Kasumi-1 (cell line): ENCODE data around the gene RNPS1.
"Not testable (repeated sequence)": the region's sequence is repeated elsewhere in the genome, so short reads cannot be mapped to it uniquely, and the experiment has no call there.

Experiments used
- DNase-seq, 2 experiments: peaks; one replicate each; lab custom pipeline; 2025; lab: John Stamatoyannopoulos, UW

The RNPS1 gene

DNA sequence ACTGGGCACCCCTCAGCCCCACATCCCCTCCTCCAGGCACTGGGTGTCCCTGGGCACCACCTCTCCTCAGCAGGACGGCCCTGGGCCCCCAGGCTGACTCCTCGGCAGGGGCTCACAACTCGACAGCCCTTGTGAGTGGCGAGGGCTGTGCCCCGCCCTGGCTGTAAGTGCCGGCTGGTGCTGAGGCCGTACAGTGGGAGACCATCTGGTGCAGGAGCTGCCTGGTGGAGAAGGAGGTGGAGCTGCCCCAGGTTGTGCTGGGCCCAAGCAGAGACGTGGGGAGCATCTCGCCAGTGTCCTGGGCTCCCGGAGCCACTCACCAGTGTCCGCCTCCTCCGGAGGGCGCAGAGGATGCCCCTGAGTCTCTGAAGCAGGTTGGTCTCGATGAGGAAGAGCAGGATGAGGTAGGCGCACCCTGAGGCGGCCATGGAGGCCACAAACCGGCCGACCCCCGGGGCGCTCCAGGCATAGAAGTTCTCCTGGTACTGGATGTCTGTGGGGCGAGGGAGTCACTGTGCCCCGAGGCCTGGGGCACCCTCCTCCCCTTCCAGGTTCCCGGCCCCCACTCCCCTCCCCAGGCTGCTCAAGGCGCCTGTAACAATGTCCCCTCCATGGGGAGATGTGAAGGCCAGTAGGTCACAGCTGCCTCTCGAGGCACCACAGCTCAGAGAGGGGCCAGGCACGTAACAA is 15.1 kb upstream of the RNPS1 start:
- DNase-seq: no peak

DNA sequence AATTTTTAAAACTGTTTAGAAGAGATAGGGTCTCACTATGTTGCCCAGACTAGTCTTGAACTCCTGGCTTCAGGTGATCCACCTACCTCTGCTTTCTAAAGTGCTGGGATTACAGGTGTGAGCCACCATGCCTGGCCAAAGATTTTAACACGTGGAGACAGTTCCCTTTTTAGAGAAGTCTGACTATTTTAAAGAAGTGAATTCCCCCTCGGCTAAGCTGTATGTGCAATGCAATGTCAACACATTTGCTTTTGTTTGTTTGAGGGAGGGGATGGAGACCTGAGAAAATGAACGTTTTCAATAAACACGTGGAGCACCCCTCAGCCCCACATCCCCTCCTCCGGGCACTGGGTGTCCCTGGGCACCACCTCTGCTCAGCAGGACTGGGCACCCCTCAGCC is 14.3 kb upstream of the RNPS1 start:
- no peak for DNase-seq

DNA sequence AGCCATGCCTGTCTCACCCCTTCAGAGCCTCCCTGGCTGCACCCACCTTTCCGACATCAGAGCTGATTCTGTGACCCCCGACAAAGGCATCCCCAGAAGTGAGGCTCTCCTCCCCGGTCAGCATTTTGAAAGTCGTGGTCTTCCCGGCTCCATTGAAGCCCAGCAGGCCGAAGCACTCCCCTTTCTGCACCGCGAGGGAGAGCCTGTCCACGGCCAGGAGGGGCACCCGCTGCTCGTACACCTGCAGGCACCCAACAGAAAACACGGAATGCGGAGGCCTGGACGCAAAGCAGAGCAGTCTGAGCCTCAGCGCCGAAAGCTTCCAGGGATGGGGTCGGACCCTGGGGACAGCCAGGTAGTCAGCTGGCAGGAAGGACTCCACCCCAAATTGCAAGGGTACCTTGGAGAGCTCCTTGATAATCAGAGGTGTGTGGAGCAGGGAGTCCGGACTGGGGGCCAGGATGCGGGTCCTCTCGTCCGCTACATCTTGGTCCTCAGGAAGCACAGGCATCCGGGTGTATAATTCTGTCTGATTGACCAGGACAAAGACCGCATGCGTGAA is 13.1 kb upstream of the RNPS1 start:
- no peak for DNase-seq

DNA sequence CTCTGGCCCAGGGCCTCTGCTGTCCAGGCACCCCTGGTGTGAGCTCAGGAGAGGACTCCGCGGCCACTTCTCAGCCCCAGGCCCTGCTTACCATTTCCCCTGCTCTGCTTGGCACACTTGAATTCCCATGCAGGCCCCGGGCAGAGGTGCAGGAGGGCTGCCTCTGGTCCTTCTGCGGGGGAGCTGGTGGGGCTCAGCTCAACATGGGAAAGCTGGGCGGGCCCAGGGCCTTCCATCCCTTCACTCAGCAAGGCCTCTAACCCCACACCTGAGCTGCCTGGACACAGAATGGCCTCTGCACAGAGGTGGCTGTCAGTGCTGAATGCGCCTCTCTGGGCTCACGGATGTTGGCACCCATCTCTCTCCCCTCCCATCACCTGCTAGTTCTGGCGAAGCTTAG is 12.5 kb upstream of the RNPS1 start:
- DNase-seq: no peak

DNA sequence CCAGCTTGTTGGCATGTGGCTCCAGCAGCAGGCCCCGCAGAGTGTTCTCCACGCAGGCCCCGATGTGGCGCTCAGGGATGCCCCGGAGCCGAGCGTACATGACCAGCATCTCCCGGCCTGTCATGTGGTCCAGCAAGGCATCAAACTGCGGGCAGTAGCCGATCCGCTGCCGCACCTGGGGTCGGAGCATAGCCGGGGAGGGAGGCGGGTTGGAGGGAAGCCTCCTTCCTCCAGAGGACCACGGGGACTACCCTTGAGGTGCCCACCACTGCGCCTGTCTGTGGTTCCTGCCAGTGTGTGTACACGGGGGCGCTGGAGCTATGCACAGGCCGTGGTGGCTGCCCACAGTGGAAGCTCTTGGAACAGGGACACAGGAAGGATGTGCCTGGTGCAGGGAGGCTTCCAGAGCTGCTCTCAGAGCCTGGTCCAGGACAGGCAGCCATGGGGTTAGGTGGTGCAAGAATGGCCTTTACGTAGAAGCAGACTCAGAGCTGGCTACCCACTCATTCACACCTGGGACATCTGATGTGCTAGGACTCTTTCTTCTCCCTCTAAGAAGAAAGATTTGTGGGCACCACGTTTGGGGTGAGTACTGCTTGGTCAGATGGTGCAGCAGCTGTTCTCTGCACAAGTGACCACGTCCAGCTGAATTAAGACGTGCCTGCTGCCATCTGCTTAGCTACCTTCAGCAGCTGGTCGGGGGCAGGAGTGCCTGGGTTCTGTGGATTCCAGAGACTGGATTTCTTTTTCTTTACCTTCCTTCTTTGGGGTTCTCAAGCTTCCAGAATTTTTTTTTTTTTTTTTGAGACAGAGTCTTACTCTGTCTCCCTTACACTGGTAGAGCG is 11.3 kb upstream of the RNPS1 start:
- DNase-seq: no peak

DNA sequence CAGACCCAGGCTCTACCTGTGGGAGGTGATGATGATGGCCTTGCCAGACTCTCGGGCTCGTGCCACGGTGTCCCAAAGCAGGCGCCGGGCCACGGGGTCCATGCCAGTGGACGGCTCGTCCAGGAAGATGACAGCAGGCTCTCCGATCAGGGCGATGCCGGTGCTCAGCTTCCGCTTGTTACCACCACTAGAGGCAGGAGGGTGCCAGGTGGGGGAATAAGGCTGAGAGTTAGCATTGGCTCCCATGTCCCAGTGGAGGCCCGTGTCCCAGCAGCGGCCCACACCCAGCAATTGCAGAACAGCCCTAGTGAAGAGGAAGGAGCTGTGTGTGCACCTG is 10.3 kb upstream of the RNPS1 start:
- no peak for DNase-seq

DNA sequence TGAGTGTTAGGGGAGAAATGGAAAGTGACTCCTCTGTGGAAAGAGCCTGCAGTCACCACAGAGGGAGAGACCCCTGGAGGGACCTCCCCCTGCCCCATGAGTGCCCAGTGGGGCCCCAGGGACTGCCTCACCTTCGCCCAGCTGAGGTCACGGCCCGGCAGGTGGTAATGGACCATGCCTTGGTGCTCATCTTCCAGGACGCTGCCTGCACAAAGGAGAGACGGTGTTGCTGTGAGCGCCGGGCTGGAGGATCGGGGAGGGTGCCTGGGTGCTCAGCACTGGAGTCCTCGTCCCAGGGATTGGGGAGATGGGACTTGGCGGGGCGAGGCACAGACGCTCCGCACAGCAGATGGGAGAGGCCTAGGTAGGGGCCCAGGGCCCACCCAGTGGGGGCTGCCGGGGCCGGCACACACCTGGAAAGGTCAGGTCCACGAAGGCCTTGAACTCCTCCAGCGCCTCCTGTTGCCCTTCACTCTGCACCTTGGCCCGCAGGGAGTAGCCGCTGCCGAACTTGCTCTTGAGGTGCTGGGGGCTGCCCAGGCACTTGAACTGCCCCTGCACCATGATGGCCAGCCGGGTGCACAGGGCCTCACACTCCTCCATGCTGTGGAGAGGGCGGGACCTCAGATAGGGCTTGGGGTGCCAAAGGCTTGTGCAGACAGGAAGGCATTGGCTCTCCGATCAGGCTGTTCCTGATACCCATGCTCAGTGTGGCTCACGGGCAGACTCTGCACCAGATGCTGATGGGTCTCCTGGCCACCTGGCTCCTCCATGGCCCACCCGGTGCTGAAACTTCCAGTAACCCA is 9.7 kb upstream of the RNPS1 start:
- no peak for DNase-seq

DNA sequence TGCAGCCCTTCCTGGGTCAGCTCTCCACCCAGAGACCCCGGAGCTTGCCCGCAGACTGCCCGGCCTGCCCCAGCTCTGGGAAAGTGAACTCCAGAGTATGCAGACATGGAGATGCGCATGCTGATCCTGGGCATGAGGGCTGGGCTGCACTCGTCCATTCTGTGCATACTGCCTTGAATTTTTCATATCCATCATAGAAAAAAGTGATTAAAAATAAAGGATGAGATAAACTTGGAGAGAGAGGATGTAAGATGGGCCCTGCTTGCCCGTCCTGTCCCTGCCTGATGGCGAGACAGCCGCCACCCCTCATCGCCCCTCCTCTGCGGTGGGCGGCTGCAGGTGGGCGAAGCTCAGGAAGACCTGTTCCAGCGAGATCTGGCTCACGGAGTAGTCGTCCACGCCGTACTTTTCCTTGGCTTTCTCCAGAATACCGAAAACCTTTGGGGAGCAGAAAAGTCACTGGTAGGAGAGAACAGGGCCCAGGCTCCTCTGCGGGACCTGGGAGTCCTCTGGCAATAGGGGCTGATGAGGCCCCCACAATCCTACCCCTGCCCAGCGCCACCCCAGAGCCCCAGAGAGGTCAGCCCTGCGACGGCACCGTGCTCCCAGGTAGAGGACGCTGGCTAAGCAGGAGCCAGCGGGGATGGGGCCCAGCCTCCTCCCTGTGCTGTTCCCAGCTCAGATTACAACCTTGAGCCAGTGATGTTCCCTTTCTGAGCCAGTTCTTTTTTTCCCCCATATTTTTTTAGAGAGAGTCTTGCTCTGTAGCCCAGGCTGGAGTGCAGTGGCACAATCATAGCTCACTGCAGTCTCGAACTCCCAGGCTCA is 8.7 kb upstream of the RNPS1 start:
- no peak for DNase-seq

DNA sequence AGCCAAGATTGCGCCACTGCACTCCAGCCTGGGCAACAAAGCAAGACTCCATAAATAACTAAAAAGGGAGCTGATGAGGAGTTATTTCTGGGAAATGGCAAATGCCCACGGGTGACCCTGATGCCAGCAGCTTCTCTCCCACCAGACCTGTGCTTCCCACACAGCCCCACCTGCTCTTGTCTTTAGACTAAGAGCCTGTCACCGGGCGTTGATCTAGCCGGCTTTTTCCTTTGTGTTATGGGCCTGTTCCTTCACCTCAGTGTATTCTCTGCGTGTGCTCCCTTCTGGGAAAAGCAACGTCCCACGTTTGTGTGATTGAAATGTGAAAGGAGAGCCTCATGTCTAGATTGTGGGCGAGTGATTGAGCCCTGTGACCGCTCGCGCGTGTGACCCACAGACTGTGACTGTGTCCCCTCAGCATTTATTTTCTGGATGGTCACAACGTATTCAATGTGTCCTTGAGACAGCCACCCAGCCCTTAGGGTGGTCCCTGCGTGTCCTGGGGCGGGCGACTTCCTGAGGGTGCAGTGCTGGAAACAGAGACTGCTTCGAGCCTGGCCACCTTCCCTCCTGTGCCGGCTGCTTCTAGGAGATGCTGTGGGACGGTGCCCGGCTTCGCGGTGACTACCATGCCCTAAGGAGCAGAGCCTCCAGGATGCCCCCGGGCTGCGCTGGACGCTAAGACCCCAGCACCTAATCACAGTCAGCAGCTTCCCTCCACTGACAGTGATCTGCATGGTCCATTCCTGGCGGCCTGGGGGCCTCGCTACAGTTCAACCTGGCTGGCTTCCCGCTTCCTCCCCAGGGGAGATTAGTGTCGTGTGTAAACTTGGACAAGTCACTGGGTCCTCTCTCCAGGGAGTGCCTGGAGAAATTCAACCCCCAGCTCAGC is 7.8 kb upstream of the RNPS1 start:
- DNase-seq: no peak

DNA sequence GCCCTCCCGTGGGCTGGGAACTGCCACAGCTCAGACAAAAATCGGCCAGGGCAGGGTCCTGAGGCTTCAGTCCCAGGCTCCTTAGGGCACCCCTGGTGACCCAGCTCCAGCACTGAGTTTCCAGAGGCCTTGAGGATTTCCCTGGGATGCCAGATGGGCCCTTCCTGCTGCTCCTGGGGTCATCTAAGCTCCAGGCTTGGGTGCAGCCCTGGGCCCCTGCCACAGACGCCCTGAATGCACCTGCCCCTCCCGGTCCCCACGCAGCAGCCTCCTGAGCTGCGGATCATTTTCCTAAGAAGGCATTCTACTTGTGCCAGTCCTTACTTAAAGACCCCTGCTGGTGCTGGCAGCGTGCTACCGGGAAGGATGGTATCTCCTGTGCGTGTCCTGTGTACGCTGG is 6.0 kb upstream of the RNPS1 start:
- no peak for DNase-seq

DNA sequence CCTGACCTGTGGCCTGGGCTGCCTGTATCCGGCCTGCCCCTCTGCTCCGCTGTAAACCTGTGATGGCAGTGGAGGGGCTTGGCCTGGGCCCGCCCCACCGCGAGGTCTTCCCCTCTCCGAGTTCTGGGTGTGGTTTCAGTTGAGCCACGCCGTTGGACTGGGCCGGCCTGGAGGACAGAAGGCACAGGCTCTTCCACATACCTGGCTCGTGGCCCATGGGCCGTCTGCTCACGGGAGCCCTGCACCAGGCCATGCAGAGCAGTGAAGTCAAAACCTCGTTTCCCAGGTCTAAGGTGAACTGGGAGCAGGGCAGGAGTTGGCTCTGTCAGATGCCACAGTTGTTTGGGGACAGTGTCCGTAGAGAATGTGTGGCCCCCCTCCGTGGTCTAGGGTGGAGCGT is 5.6 kb upstream of the RNPS1 start:
- DNase-seq: no peak

DNA sequence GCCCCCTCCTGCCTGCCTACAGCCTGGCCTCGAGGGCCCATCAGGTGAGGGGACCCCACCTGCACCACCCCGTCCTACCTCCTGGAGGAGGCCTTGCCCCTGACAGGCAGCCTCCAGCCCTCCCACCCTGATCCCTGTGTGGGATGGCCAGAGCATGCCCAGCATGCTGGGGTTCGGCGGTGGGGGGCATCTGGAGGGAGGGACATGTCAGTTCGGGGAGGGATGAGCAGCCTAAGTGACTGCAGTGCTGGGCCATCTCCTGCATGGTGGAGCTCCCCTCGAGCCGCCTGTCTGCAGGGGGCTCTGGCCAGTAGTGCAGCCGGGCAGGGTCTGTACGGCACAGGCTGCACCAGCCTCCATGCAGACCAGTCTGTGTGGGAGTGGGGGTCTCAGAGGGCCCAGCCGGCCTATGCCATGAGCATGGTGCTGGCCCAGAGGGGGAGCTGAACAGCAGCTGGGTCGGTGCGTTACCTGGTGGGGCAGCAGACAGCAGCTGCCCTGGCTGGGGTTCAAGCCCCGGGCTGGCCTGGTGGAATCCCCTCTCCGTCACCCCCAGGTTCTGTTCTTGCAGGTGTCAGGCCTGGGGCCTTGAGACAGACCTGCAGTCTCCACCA is 4.0 kb upstream of the RNPS1 start:
- no peak for DNase-seq

DNA sequence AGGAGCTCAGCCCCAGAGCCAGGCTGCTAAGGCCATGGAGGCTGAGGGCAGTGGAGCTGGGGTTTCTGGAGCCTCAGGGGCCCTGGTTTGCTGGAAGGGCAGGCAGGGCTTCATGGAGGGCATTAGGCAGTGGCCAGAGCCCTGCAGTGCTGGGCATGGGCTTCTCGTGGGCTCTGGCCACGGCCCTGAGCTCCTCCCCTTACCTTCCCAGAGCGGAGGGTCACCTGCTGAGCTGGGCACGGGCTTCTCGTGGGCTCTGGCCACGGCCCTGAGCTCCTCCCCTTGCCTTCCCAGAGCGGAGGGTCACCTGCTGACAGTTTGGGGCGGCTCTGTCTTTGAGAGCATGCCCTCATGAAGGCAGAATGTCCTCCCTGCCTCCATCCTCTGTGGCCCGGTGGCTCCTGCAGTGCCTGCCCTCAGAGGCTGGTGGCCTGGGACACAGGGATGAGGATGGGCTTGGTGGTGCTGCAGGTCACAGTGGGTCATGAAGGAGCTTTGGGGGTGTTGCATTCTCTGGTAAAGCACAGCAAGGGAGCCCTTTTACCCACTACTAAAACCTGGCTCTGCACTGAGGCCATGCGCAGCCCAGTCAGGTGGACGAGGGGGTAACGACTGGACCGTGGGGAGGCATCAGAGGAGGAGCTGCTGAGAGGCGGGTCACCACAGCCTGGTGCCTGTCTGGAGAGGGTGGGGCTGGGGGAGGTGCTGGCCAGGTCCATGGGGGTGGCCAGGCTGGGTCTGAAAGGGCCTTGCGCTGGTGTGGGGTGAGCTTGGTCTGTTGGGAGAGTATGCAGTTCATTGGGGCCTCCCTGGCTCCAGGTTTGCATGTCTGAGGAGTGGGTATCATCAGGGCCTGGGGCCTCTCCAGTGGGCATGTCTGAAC is 2.9 kb upstream of the RNPS1 start:
- no peak for DNase-seq

DNA sequence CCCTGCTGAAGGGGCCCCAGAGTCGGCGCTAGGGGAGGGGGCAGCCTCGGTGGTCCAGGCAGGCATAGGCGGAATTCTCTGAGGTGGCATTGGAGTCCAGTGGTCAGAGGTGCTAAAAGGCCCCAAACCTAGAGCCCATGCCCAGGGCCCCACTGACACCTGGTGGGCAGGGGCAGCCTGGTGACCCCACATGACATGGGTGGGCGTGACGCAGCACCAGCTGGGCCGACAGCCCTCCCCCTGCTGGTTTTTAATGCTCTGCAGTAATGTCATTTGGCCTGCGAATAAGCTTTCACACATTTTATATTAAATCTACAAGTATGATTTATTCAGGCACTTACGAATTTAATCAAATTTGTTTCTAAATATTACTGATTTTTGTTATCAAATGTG is 2.1 kb upstream of the RNPS1 start:
- no peak for DNase-seq

DNA sequence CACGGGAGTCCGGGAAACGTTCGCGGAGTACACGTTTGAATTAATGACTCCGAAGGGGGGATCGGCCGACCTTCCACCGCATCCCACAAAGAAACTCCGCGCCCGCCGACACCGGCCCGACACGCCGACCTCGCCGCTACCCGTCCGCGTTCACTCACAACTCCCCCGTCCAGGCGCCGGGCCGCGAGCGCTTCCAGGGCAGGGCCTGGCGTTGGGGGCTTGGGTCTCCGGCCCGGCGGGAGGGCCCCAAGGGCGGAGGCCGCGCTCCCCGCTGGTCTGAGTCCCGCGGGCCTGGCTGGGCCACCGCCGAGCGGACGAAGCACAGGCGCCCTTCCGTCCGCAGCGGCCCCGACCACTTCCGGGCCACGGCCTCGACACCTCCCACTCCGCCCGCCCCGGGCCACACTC is 417 bp downstream of the RNPS1 start:
- not testable (repeated sequence) for DNase-seq

DNA sequence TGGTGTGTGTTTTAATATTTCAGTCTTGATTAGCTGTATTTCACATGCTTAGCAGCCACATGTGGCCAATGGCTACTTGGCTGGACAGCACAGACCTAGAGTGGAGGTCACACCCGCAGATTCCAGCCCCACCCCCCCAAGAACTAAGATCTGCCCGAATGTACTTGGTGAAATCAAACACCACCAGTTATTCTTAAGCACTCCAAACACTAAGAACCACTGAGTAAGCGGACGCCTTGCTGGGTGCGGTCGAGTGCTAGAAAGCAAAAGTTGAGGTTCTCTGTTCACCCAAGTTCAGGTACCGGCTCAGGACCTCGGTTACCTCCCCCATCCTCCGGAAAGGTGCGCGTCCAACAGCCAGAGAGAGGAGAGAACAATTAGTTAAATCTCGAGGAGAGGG is 1.0 kb downstream of the RNPS1 start:
- not testable (repeated sequence) for DNase-seq

DNA sequence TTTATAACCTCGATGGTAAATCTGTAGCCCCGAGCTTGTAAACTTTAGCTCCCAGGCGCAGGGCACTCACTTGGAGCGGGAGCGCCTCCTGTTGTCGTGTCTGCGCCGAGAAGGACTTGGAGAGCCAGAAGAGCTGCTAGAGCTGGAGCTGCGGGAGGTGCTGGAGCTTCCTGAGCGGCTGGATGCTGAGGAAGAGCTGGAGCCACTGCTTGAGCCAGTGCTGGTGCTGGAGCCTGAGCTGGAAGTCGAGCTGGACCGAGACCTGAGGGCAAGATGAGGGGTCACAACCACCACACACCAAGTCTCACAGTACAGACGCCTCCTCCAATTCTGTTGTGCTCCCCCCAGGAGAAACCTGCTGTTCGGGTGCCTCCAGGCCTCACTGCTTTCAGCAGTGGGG is 4.9 kb downstream of the RNPS1 start:
- DNase-seq: not testable (repeated sequence)

DNA sequence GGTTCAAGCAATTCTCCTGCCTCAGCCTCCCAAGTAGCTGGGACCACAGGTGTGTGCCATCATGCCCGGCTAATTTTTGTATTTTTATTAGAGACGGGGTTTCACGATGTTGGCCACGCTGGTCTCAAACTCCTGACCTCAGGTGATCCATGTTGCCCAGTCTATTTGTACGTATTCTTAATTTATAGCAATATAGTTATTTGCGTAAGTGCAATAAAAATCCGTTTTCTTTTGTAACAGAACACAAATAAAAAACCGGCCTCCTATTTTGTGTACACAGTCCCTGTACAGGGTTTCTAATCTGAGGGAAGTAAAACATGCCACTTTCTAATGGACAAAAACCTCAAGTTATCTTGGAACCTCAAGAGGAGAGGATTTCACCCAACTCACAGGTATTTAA is 7.7 kb downstream of the RNPS1 start:
- no peak for DNase-seq

DNA sequence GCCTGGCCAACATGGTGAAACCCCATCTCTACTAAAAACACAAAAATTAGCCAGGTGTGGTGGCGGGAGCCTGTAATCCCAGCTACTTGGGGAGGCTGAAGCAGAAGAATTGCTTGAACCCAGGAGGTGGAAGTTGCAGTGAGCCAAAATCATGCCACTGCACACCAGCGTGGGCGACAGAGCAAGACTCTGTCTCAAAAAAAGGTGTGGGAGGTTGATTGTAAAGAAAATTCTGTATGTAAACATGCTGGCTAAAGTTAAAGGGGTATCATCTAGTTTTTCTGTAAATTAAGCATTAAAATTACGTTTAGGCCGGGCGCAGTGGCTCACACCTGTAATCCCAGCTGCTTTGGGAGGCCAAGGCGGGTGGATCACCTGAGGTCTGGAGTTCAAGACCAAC is 9.4 kb downstream of the RNPS1 start:
- DNase-seq: not testable (repeated sequence)
